Transverse colon (tissue), 4 donors: Measurements from ENCODE around the gene ANAPC4.

Experiments
- POLR2AphosphoS5 ChIP-seq, 3 donors: sonication (generic); formaldehyde crosslinking; IDR thresholded peaks; one replicate each; pipeline ENCODE4 v1.6.1; 2016; ENCODE audit warnings: antibody characterized with exemption in 3 of 3
- TF ChIP-seq, protein P1 (sequence below), 5 experiments: fragments of 200-600 bp in 3 of 5; fragments of 450-650 bp in 2 of 5; sonication (generic) in 3 of 5; IDR thresholded peaks; 1 replicate in 2 of 5; 2 replicates in 3 of 5; pipeline ENCODE4 v1.5.1; 2016 to 2017; ENCODE audit warnings: antibody characterized with exemption in 5 of 5, inconsistent platforms in 3 of 5, mild to moderate bottlenecking in 2 of 5, moderate library complexity in 1 of 5

DNA sequence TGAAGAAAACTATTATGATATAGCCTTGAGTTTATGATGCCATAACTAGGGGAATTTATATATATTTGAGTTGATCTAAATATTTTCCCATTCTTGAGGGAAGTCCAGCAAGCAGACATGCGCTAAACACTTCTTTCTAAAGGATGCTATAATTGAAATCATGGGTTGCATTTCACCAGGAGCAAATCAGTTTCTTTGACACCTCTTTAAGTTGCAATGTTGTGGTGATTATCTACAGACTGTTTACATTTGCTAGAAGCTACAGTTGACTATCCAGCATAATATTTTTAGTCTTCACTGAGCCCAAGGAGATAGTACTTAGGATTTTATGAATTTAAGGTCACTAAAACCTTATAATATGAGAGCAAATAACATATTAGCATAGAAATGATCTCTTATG is 43.9 kb downstream of the ANAPC4 start:
- TF ChIP-seq POLR2AphosphoS5 (IDR thresholded peaks at IDR 0.05), result no peak
- TF ChIP-seq, protein P1, sequence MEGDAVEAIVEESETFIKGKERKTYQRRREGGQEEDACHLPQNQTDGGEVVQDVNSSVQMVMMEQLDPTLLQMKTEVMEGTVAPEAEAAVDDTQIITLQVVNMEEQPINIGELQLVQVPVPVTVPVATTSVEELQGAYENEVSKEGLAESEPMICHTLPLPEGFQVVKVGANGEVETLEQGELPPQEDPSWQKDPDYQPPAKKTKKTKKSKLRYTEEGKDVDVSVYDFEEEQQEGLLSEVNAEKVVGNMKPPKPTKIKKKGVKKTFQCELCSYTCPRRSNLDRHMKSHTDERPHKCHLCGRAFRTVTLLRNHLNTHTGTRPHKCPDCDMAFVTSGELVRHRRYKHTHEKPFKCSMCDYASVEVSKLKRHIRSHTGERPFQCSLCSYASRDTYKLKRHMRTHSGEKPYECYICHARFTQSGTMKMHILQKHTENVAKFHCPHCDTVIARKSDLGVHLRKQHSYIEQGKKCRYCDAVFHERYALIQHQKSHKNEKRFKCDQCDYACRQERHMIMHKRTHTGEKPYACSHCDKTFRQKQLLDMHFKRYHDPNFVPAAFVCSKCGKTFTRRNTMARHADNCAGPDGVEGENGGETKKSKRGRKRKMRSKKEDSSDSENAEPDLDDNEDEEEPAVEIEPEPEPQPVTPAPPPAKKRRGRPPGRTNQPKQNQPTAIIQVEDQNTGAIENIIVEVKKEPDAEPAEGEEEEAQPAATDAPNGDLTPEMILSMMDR (IDR thresholded peaks at IDR 0.05), result no peak
